ENCODE results near the gene ABCF1. TPM values are rescaled to one million over a fixed set of nuclear protein-coding genes. Genes with fewer than 3 reads are reported as not detected.

The ABCF1 gene
- total RNA-seq, 1 donor from 2014 or later = 93.7 TPM

GRCh38 chr6:30615958-30616810 is 44.9 kb downstream of the ABCF1 start:
- DNase-seq (ENCODE audit: low read depth, low spot score) = peak; percentile 20
- Mint-ChIP-seq H3K36me3 (ENCODE audit: low read depth) (peaks cover 35% of the 10 kb centered on the region), H3K27me3 (ENCODE audit: low read depth) (peaks cover 30% of the 10 kb centered on the region), H3K27ac (ENCODE audit: unreplicated experiment) (peak overlapping the region; percentile 97), H3K9me3 (peaks cover 2% of the 10 kb centered on the region), H3K4me1 (peaks cover 65% of the 10 kb centered on the region), H3K4me3 (peak overlapping the region; percentile 99)
- TF ChIP-seq CTCF (conservative IDR thresholded peaks at IDR 0.05) = no peak

DNA sequence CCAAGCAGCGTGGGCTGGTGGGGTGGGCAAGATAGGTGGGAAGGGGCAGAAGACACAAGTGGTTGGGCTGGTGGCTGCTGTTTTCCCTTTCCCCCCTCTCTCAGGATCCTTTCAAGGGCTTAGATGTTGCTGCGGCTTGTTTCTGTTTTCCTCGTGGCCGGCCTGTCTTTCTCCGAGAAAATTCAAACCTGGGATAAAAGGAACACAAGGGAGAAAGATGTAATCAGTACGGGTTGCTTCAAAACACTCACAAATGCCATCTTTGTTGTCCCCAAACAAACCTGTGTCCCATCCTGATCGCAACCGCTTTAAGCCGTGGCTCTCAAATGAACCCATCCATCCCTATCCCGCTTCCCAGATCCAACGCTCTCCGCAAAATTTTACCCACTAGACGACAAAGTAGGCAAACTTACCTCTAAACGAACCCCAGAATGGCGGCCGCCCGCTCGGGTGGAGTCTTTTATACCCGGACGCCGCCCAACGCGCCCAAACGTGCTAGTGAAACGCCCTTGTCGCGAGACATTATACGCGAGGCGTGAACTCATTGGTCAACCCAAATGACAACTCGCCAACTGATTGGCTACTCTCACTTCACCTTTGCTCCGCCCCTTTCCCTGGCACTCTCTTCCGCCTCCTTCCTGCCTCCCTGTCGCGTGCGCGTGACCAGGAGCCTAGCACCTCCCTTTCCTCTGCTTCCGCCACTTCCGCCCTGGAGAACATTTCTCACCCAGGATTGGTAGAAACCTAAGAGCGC is 45.7 kb downstream of the ABCF1 start, which contains the start of gene PPP1R10:
TSS of gene PPP1R10 (minus strand) at position 433 of the 754 bp plus-strand sequence. CDS start 7,299 bp downstream, outside the sequence.
- H3K27ac Mint-ChIP-seq (ENCODE audit: unreplicated experiment) = peak within 1 kb of the TSS; percentile 97
- peak within 1 kb of the TSS; percentile 99 for H3K4me3 Mint-ChIP-seq
- H3K27me3 Mint-ChIP-seq (ENCODE audit: low read depth) = peaks cover 30% of the 10 kb centered on the region
- peaks cover 2% of the 10 kb centered on the region for H3K9me3 Mint-ChIP-seq
- TF ChIP-seq CTCF (conservative IDR thresholded peaks at IDR 0.05) = no peak
- H3K36me3 Mint-ChIP-seq (ENCODE audit: low read depth) = peaks cover 35% of the 10 kb centered on the region
- peaks cover 57% of the 10 kb centered on the region for H3K4me1 Mint-ChIP-seq
- DNase-seq (ENCODE audit: low read depth, low spot score) = peak; percentile 96

DNA sequence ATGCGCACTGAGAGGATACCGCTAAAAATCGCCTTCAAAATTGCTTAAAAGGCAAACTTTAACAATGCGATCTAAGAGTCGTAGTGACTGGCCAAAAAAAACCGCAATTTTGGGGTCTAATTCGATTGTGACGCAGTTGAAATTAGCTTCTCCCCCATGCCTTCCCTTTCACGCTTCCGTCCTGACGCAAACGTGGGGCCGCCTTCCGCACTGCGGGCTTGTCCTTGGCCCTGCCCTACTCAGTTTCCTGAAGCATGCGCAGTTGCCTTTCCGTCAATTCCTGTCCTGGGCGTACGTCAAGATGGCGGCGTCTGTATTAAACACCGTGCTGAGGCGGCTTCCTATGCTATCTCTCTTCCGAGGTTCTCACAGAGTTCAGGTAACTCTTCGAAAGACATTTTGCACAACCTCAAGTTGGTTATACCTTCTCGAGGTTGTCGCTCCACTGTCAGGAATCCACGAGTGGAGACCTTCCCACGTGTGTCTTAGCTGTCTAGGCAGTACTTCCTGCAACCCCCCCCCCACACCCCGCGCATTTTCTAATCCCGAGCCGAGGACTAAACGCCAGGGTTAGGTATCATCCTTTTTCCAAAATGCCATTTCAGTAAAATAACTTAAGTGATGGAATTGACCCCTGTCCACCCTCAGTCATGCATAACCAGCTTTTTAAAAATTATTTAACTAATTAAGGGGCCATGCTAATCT is 46.5 kb downstream of the ABCF1 start, which contains the start of gene MRPS18B:
TSS of gene MRPS18B (plus strand) at position 276 of the 705 bp plus-strand sequence. CDS start at position 302, 26 bp downstream.
- H3K9me3 Mint-ChIP-seq = peaks cover 2% of the 10 kb centered on the region
- TF ChIP-seq CTCF (conservative IDR thresholded peaks at IDR 0.05) = no peak
- peak; percentile 90 for DNase-seq (ENCODE audit: low read depth, low spot score)
- peak within 1 kb of the TSS; percentile 99 for H3K4me3 Mint-ChIP-seq
- H3K27me3 Mint-ChIP-seq (ENCODE audit: low read depth) = peaks cover 30% of the 10 kb centered on the region
- peaks cover 35% of the 10 kb centered on the region for H3K36me3 Mint-ChIP-seq (ENCODE audit: low read depth)
- peak within 1 kb of the TSS; percentile 97 for H3K27ac Mint-ChIP-seq (ENCODE audit: unreplicated experiment)
- peaks cover 50% of the 10 kb centered on the region for H3K4me1 Mint-ChIP-seq

DNA sequence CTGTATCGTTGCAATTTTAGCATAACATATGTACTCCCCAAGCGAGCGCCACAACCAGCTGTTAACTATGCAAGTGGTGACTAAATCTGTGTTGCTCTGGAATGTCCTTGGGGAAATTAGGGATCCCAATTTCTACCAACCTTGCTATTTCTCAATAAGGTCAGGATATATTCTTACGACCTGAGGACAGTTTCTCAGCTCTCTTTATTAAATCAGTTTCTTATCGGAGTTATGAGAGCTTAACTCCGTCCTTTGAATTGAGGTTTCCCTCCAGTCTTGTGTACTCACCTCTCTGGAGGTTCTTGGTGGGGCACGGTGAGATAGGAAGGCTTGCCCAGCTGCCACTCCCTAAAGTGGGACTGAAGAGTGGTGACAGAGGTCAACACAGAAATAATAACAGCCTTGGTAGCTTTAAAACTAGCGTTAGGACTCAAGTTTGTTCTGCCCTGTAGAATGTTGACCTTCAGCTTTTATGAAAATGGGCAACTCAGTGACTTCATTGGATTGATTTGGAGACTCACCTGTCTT is 47.1 kb downstream of the ABCF1 start:
- no peak for TF ChIP-seq CTCF (conservative IDR thresholded peaks at IDR 0.05)
- Mint-ChIP-seq H3K9me3 (peaks cover 2% of the 10 kb centered on the region), H3K4me1 (peaks cover 44% of the 10 kb centered on the region), H3K27me3 (ENCODE audit: low read depth) (peaks cover 30% of the 10 kb centered on the region), H3K36me3 (ENCODE audit: low read depth) (peaks cover 34% of the 10 kb centered on the region), H3K27ac (ENCODE audit: unreplicated experiment) (peak overlapping the region; percentile 39), H3K4me3 (peak overlapping the region; percentile 99)
- no peak for DNase-seq (ENCODE audit: low read depth, low spot score)

GRCh38 chr6:30619561-30619960 is 48.3 kb downstream of the ABCF1 start:
- H3K9me3 Mint-ChIP-seq = peaks cover 2% of the 10 kb centered on the region
- peaks cover 27% of the 10 kb centered on the region for H3K27me3 Mint-ChIP-seq (ENCODE audit: low read depth)
- peak overlapping the region; percentile 99 for H3K4me3 Mint-ChIP-seq
- DNase-seq (ENCODE audit: low read depth, low spot score) = no peak
- no peak overlapping the region for H3K27ac Mint-ChIP-seq (ENCODE audit: unreplicated experiment)
- TF ChIP-seq CTCF (conservative IDR thresholded peaks at IDR 0.05) = no peak
- H3K4me1 Mint-ChIP-seq = peaks cover 34% of the 10 kb centered on the region
- H3K36me3 Mint-ChIP-seq (ENCODE audit: low read depth) = peaks cover 29% of the 10 kb centered on the region

All from neural crest cell (in vitro differentiated cells).